Neuron (in vitro differentiated cells): ENCODE data around the gene PTPRG.

ENCODE experiments used
- H2AFZ ChIP-seq: one replicate; pipeline ENCODE4 v1.6.1; 2013; ENCODE audit warnings: low read depth, mild to moderate bottlenecking, inconsistent platforms, low read length, moderate library complexity
- H3K27me3 ChIP-seq: one replicate; pipeline ENCODE4 v1.6.1; 2013; ENCODE audit warnings: low read length; ENCODE audit not compliant: insufficient read depth
- H3K36me3 ChIP-seq: one replicate; pipeline ENCODE4 v1.6.1; 2013; ENCODE audit warnings: low read length; ENCODE audit not compliant: insufficient read depth
- H3K4me1 ChIP-seq: one replicate; pipeline ENCODE4 v1.6.1; 2013; ENCODE audit warnings: low read length; ENCODE audit not compliant: insufficient read depth
- H3K4me3 ChIP-seq: 2 replicates; pipeline ENCODE4 v1.5.1; 2013; ENCODE audit warnings: mild to moderate bottlenecking, low read length, moderate library complexity
- H3K9me3 ChIP-seq: one replicate; pipeline ENCODE4 v1.6.1; 2013; ENCODE audit warnings: low read length

Gene PTPRG

GRCh38 chr3:61568127-61568526 lies 6.8 kb downstream of the PTPRG start:
- Histone ChIP-seq H3K4me3 (no peak overlapping the region), H3K27me3 (no peaks in the 10 kb centered on the region), H2AFZ (no peak overlapping the region), H3K9me3 (no peaks in the 10 kb centered on the region), H3K36me3 (no peaks in the 10 kb centered on the region), H3K4me1 (peaks cover 18% of the 10 kb centered on the region)

- H3K36me3 ChIP-seq = no peaks in the 10 kb centered on the region
- H3K9me3 ChIP-seq = no peaks in the 10 kb centered on the region
- H3K4me1 ChIP-seq = peaks cover 2% of the 10 kb centered on the region
- H2AFZ ChIP-seq = no peak overlapping the region
- no peak overlapping the region for H3K4me3 ChIP-seq
- no peaks in the 10 kb centered on the region for H3K27me3 ChIP-seq
These were observed 8.6 kb downstream of the PTPRG start for GRCh38 chr3:61569856-61570580.

DNA sequence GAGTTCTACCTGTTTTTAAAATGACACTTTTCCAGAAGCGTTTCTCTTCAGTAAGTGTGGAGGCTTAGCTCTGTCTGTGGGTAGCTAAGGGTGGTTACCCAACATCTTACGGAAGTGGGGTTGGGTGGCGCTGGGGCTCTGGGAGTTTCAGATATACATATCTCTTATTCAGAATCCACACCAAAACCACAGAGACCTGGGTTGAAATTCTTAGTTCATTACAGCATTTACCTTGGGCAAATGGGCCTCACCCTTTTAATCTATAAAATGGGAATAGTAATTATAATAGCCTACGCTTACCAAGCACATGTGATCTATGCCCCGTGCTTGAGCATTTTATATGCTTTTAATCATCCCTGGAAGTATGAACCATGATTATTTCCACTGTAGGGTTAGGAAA lies 9.4 kb downstream of the PTPRG start:
- H3K4me1 ChIP-seq = no peaks in the 10 kb centered on the region
- no peaks in the 10 kb centered on the region for H3K9me3 ChIP-seq
- no peak overlapping the region for H2AFZ ChIP-seq
- no peaks in the 10 kb centered on the region for H3K36me3 ChIP-seq
- no peak overlapping the region for H3K4me3 ChIP-seq
- no peaks in the 10 kb centered on the region for H3K27me3 ChIP-seq

- H3K36me3 ChIP-seq = no peaks in the 10 kb centered on the region
- H3K27me3 ChIP-seq = no peaks in the 10 kb centered on the region
- no peaks in the 10 kb centered on the region for H3K4me1 ChIP-seq
- H2AFZ ChIP-seq = no peak overlapping the region
- no peaks in the 10 kb centered on the region for H3K9me3 ChIP-seq
- no peak overlapping the region for H3K4me3 ChIP-seq
These were observed 10.4 kb downstream of the PTPRG start for GRCh38 chr3:61571516-61572336.

DNA sequence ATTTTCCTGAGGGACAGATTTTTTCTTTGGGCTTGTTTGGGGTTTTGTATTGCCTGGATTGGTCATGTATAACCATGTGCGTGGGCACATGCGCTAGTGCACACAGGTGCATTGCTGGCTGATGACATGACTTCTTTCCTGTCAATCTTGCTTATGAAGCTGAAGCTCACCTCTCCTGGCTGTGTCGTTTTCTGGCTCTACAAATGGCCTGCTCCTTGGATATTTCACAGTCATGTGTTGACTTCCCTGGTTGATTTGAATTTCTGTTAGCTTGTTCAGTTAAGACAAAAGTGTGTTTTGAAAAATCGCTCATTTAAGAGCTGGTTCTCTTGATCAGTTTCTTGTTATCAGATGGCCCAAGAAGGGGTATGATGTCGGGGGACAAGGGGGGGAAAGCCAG lies 11.5 kb downstream of the PTPRG start:
- Histone ChIP-seq H3K36me3 (no peaks in the 10 kb centered on the region), H3K9me3 (no peaks in the 10 kb centered on the region), H3K4me1 (no peaks in the 10 kb centered on the region), H3K27me3 (no peaks in the 10 kb centered on the region), H3K4me3 (no peak overlapping the region), H2AFZ (no peak overlapping the region)

- H3K27me3 ChIP-seq = no peaks in the 10 kb centered on the region
- H2AFZ ChIP-seq = no peak overlapping the region
- no peaks in the 10 kb centered on the region for H3K36me3 ChIP-seq
- H3K4me1 ChIP-seq = no peaks in the 10 kb centered on the region
- no peaks in the 10 kb centered on the region for H3K9me3 ChIP-seq
- H3K4me3 ChIP-seq = no peak overlapping the region
These were observed 12.1 kb downstream of the PTPRG start for GRCh38 chr3:61573441-61573840.

- H3K9me3 ChIP-seq = no peaks in the 10 kb centered on the region
- H3K27me3 ChIP-seq = no peaks in the 10 kb centered on the region
- no peaks in the 10 kb centered on the region for H3K36me3 ChIP-seq
- no peak overlapping the region for H2AFZ ChIP-seq
- H3K4me1 ChIP-seq = no peaks in the 10 kb centered on the region
- no peak overlapping the region for H3K4me3 ChIP-seq
These were observed 13.5 kb downstream of the PTPRG start for GRCh38 chr3:61574854-61575253.

GRCh38 chr3:61575893-61576292 lies 14.5 kb downstream of the PTPRG start:
- Histone ChIP-seq H3K4me3 (no peak overlapping the region), H3K36me3 (no peaks in the 10 kb centered on the region), H3K4me1 (no peaks in the 10 kb centered on the region), H3K27me3 (no peaks in the 10 kb centered on the region), H3K9me3 (no peaks in the 10 kb centered on the region), H2AFZ (no peak overlapping the region)

DNA sequence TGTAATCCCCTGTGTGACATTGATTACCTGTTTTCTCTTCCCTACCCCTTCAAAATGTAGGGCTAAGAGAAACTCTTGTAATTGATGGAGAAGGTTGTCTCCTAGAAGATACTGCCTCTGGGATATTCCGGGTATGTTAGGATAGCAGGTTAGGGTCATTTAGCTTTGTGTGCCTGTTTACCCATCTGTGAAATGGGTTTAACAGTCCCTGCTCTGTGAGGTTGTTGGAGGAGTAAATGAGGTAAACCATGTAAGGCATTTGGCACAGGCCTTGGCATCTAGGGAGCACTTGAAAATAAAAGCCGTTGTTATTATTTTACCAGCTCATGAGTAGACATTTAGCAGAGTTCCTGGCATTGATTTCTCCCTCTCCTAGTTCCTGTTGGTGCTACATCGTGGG lies 16.4 kb downstream of the PTPRG start:
- H3K4me1 ChIP-seq = no peaks in the 10 kb centered on the region
- no peaks in the 10 kb centered on the region for H3K36me3 ChIP-seq
- no peaks in the 10 kb centered on the region for H3K9me3 ChIP-seq
- H3K27me3 ChIP-seq = no peaks in the 10 kb centered on the region
- no peak overlapping the region for H3K4me3 ChIP-seq
- no peak overlapping the region for H2AFZ ChIP-seq

- Histone ChIP-seq H3K4me1 (no peaks in the 10 kb centered on the region), H3K36me3 (no peaks in the 10 kb centered on the region), H3K9me3 (no peaks in the 10 kb centered on the region), H2AFZ (no peak overlapping the region), H3K4me3 (no peak overlapping the region), H3K27me3 (no peaks in the 10 kb centered on the region)
These were observed 17.4 kb downstream of the PTPRG start for GRCh38 chr3:61578667-61579367.

DNA sequence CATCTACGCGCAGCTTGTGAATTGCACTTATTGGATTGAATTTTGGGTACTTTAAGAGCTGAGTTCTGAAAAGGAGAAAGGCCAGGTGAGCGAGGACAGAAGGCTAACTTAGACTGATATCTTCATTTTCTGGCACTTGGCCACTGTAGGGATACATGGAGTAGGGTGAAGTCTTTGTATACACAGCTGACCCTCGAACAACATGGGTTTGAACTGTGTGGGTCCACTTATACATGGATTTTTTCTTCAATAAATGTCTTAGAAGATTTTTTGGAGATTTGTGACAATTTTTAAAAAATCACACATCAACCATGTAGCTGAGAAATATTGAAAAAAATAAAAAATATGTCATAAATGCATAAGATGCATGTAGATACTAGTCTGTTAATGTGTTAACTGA lies 18.3 kb downstream of the PTPRG start:
- no peak overlapping the region for H3K4me3 ChIP-seq
- no peaks in the 10 kb centered on the region for H3K36me3 ChIP-seq
- H3K4me1 ChIP-seq = no peaks in the 10 kb centered on the region
- H2AFZ ChIP-seq = no peak overlapping the region
- H3K27me3 ChIP-seq = no peaks in the 10 kb centered on the region
- H3K9me3 ChIP-seq = no peaks in the 10 kb centered on the region

GRCh38 chr3:61580982-61581643 lies 19.7 kb downstream of the PTPRG start:
- H2AFZ ChIP-seq = no peak overlapping the region

DNA sequence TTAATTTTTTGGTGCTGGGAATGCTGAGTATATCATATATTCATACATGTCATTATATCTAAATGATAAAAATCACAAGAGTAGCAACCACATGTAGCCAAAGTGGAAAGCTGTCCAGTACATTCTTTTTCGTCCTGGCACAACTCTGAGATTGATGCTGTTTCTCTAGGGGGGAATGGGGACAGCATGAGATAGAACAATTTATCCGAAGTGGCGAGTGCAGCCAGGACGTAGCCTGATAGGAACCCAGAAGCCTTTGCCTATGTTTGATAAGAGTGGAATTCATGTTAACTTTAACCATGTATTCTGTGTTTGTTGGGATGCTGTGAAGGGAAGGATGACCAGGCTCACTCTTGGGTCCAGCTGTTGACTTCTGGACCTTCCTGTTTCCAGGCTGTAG lies 20.9 kb downstream of the PTPRG start:
- H3K9me3 ChIP-seq = no peaks in the 10 kb centered on the region
- no peaks in the 10 kb centered on the region for H3K36me3 ChIP-seq
- H3K27me3 ChIP-seq = no peaks in the 10 kb centered on the region
- no peaks in the 10 kb centered on the region for H3K4me1 ChIP-seq
- no peak overlapping the region for H3K4me3 ChIP-seq
- no peak overlapping the region for H2AFZ ChIP-seq

More at GRCh38 chr3:61580982-61581643, 19.7 kb downstream of the PTPRG start:
- no peaks in the 10 kb centered on the region for H3K36me3 ChIP-seq
- H3K4me3 ChIP-seq = no peak overlapping the region
- H3K27me3 ChIP-seq = no peaks in the 10 kb centered on the region
- no peaks in the 10 kb centered on the region for H3K4me1 ChIP-seq
- H3K9me3 ChIP-seq = no peaks in the 10 kb centered on the region
